ENCODE data around the gene ANGPTL8.

DNA sequence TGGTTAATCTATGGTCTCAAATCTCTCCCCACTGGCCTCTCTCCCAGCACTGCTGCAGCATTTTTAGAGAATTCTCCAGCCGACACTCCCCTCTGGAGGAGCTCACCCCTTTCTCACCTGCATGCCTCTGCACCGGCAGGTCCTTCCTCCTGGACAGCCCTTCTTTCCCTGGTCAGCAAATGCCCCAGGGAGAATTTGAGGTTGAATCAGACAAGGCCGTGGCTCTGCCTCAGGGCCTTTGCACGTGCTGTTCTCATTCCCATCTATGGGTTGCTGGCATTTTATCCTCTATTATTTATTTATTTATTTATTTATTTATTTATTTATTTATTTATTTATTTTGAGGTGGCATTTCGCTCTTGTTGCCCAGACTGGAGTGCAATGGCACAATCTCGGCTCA, 24.3 kb downstream of the ANGPTL8 start:
- no peak for TF ChIP-seq YY1 (IDR thresholded peaks at IDR 0.05; ENCODE audit: insufficient read depth, insufficient read length)
- TF ChIP-seq ZNF274 (IDR thresholded peaks at IDR 0.05; ENCODE audit: low read depth, low read length): no peak
- TF ChIP-seq SUZ12 (IDR thresholded peaks at IDR 0.05; ENCODE audit: extremely low read depth, insufficient read depth, insufficient read length): no peak

Measured in NT2/D1 (cell line).